HEK293 (cell line): Measurements from ENCODE around the gene AIFM1.

Source experiments
- BCL11B ChIP-seq: fragments of 450-650 bp; formaldehyde crosslinking; IDR thresholded peaks from 2 replicates; pipeline ENCODE4 v1.5.1; 2016; ENCODE audit warnings: low read depth, missing biosample characterization, missing genetic modification characterization
- HOXC10 ChIP-seq: sonication (generic); formaldehyde crosslinking; IDR thresholded peaks from 2 replicates; pipeline ENCODE4 v1.8.1; 2023; ENCODE audit warnings: mild to moderate bottlenecking, missing genetic modification reagents
- ZNF140 ChIP-seq: fragments of 450-650 bp; formaldehyde crosslinking; IDR thresholded peaks from 2 replicates; pipeline ENCODE4 v1.5.1; 2016; ENCODE audit warnings: missing biosample characterization, missing genetic modification characterization
- ZNF248 ChIP-seq: fragments of 450-650 bp; formaldehyde crosslinking; IDR thresholded peaks from 2 replicates; pipeline ENCODE4 v1.5.1; 2017; ENCODE audit warnings: missing biosample characterization, missing genetic modification characterization
- ZNF266 ChIP-seq: fragments of 450-650 bp; formaldehyde crosslinking; IDR thresholded peaks from 2 replicates; pipeline ENCODE4 v1.5.1; 2016; ENCODE audit warnings: missing biosample characterization, missing genetic modification characterization, low read depth
- ZNF37A ChIP-seq: fragments of 450-650 bp; IDR thresholded peaks from 2 replicates; pipeline ENCODE4 v1.5.1; 2018; ENCODE audit warnings: missing biosample characterization, missing genetic modification characterization
- ZNF404 ChIP-seq: fragments of 450-650 bp; formaldehyde crosslinking; IDR thresholded peaks from 2 replicates; pipeline ENCODE4 v1.5.1; 2017; ENCODE audit warnings: missing biosample characterization, missing genetic modification characterization
- ZNF48 ChIP-seq: fragments of 450-650 bp; formaldehyde crosslinking; IDR thresholded peaks from 2 replicates; pipeline ENCODE4 v1.5.1; 2016; ENCODE audit warnings: missing biosample characterization, missing genetic modification characterization
- ZNF555 ChIP-seq: fragments of 450-650 bp; formaldehyde crosslinking; conservative IDR thresholded peaks from 2 replicates; pipeline ENCODE4 v1.5.1; 2017; ENCODE audit warnings: missing biosample characterization, mild to moderate bottlenecking, missing genetic modification characterization, inconsistent platforms
- ZNF558 ChIP-seq: fragments of 450-650 bp; formaldehyde crosslinking; IDR thresholded peaks from 2 replicates; pipeline ENCODE4 v1.5.1; 2016; ENCODE audit warnings: missing biosample characterization, missing genetic modification characterization
- ZNF626 ChIP-seq: fragments of 450-650 bp; sonication (Bioruptor Pico); formaldehyde crosslinking; IDR thresholded peaks from 2 replicates; pipeline ENCODE4 v1.5.1; 2018; ENCODE audit warnings: missing biosample characterization, missing genetic modification characterization, inconsistent platforms
- ZNF76 ChIP-seq: fragments of 450-650 bp; formaldehyde crosslinking; IDR thresholded peaks from 2 replicates; pipeline ENCODE4; 2016; ENCODE audit warnings: low read depth, missing biosample characterization, missing genetic modification characterization, borderline replicate concordance
- TF ChIP-seq, protein P1 (sequence below): fragments of 450-650 bp; formaldehyde crosslinking; IDR thresholded peaks from 2 replicates; pipeline ENCODE4 v1.5.1; 2017; ENCODE audit warnings: missing biosample characterization, missing genetic modification characterization
- TF ChIP-seq, protein P2 (sequence below): fragments of 450-650 bp; formaldehyde crosslinking; IDR thresholded peaks from 2 replicates; pipeline ENCODE4 v1.5.1; 2016; ENCODE audit warnings: missing biosample characterization, missing genetic modification characterization
- TF ChIP-seq, protein P3 (sequence below): fragments of 450-650 bp; formaldehyde crosslinking; IDR thresholded peaks from 2 replicates; pipeline ENCODE4 v1.5.1; 2016; ENCODE audit warnings: missing biosample characterization, missing genetic modification characterization
- TF ChIP-seq, protein P4 (sequence below): fragments of 450-650 bp; formaldehyde crosslinking; conservative IDR thresholded peaks from 2 replicates; pipeline ENCODE4 v1.5.1; 2016; ENCODE audit warnings: low read depth, missing biosample characterization, missing genetic modification characterization
- TF ChIP-seq, protein P5 (sequence below): fragments of 450-650 bp; formaldehyde crosslinking; IDR thresholded peaks from 2 replicates; pipeline ENCODE4 v1.5.1; 2016; ENCODE audit warnings: missing biosample characterization, missing genetic modification characterization
- TF ChIP-seq, protein P6 (sequence below): fragments of 450-650 bp; formaldehyde crosslinking; IDR thresholded peaks from 2 replicates; pipeline ENCODE4 v1.5.1; 2016; ENCODE audit warnings: missing biosample characterization, missing genetic modification characterization
- TF ChIP-seq, protein P7 (sequence below): fragments of 450-650 bp; formaldehyde crosslinking; IDR thresholded peaks from 2 replicates; pipeline ENCODE4 v1.5.1; 2016; ENCODE audit warnings: missing biosample characterization, missing genetic modification characterization, borderline replicate concordance
- TF ChIP-seq, protein P8 (sequence below): fragments of 450-650 bp; formaldehyde crosslinking; IDR thresholded peaks from 2 replicates; pipeline ENCODE4; 2016; ENCODE audit warnings: missing biosample characterization, missing genetic modification characterization

Gene AIFM1

DNA sequence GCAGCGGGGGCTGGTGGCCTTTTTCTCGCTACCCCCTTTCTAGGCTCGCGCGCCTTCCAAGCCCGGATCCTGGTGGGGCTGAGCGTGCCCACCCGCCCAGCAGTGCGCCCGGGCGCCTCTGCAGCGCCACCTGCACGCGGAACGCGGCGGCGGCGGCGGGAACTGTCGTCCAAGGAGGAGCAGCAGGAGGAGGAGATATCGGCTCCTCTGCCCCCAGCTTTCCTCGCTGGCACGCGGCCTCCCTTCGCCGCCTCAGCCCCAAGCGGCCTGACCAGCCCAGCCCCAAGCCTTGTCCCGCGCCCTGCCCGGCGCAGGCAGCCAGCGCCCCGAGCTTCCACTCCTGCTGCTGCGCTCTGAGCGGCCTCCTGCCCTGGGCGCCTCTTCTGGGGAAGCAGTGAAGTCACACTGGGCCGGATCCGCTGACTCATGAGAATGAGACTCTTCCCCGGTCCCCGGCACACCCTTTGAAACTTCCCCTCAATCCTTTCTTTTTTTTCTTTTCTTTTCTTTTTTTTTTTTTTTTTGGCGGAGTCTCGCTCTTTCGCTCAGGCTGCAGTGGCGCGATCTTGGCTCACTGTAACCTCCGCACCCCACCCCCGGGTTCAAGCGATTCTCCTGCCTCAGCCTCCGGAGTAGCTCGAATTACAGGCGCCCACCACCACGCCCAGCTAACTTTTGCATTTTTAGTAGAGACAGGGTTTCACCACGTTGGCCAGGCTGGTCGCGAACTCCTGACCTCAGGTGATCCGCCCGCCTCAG is 44.7 kb downstream of the AIFM1 start (continued):
- TF ChIP-seq, protein P1, sequence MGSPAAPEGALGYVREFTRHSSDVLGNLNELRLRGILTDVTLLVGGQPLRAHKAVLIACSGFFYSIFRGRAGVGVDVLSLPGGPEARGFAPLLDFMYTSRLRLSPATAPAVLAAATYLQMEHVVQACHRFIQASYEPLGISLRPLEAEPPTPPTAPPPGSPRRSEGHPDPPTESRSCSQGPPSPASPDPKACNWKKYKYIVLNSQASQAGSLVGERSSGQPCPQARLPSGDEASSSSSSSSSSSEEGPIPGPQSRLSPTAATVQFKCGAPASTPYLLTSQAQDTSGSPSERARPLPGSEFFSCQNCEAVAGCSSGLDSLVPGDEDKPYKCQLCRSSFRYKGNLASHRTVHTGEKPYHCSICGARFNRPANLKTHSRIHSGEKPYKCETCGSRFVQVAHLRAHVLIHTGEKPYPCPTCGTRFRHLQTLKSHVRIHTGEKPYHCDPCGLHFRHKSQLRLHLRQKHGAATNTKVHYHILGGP: no peak
- TF ChIP-seq ZNF76 (tag by site-specific recombination) (no peak), ZNF555 (tag by site-specific recombination) (no peak), ZNF140 (tag by site-specific recombination) (no peak), BCL11B (tag by site-specific recombination) (no peak), ZNF404 (tag by site-specific recombination) (no peak), ZNF248 (no peak), ZNF48 (tag by site-specific recombination) (no peak), ZNF37A (tag by site-specific recombination) (no peak), HOXC10 (CRISPR knock-in tag) (no peak), ZNF626 (tag by site-specific recombination) (no peak), ZNF266 (no peak), ZNF558 (no peak)
- TF ChIP-seq, protein P2, sequence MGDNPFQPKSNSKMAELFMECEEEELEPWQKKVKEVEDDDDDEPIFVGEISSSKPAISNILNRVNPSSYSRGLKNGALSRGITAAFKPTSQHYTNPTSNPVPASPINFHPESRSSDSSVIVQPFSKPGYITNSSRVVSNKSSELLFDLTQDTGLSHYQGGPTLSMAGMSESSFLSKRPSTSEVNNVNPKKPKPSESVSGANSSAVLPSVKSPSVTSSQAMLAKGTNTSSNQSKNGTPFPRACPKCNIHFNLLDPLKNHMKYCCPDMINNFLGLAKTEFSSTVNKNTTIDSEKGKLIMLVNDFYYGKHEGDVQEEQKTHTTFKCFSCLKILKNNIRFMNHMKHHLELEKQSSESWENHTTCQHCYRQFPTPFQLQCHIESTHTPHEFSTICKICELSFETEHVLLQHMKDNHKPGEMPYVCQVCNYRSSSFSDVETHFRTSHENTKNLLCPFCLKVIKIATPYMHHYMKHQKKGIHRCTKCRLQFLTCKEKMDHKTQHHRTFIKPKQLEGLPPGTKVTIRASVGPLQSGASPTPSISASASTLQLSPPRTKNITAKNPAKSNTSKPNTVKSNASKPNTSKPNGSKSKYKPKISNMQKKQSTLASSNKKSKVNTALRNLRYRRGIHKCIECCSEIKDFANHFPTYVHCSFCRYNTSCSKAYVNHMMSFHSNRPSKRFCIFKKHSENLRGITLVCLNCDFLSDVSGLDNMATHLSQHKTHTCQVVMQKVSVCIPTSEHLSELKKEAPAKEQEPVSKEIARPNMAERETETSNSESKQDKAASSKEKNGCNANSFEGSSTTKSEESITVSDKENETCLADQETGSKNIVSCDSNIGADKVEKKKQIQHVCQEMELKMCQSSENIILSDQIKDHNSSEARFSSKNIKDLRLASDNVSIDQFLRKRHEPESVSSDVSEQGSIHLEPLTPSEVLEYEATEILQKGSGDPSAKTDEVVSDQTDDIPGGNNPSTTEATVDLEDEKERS (tag by site-specific recombination): no peak
- TF ChIP-seq, protein P3, sequence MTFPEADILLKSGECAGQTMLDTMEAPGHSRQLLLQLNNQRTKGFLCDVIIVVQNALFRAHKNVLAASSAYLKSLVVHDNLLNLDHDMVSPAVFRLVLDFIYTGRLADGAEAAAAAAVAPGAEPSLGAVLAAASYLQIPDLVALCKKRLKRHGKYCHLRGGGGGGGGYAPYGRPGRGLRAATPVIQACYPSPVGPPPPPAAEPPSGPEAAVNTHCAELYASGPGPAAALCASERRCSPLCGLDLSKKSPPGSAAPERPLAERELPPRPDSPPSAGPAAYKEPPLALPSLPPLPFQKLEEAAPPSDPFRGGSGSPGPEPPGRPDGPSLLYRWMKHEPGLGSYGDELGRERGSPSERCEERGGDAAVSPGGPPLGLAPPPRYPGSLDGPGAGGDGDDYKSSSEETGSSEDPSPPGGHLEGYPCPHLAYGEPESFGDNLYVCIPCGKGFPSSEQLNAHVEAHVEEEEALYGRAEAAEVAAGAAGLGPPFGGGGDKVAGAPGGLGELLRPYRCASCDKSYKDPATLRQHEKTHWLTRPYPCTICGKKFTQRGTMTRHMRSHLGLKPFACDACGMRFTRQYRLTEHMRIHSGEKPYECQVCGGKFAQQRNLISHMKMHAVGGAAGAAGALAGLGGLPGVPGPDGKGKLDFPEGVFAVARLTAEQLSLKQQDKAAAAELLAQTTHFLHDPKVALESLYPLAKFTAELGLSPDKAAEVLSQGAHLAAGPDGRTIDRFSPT (tag by site-specific recombination): no peak
- TF ChIP-seq, protein P4, sequence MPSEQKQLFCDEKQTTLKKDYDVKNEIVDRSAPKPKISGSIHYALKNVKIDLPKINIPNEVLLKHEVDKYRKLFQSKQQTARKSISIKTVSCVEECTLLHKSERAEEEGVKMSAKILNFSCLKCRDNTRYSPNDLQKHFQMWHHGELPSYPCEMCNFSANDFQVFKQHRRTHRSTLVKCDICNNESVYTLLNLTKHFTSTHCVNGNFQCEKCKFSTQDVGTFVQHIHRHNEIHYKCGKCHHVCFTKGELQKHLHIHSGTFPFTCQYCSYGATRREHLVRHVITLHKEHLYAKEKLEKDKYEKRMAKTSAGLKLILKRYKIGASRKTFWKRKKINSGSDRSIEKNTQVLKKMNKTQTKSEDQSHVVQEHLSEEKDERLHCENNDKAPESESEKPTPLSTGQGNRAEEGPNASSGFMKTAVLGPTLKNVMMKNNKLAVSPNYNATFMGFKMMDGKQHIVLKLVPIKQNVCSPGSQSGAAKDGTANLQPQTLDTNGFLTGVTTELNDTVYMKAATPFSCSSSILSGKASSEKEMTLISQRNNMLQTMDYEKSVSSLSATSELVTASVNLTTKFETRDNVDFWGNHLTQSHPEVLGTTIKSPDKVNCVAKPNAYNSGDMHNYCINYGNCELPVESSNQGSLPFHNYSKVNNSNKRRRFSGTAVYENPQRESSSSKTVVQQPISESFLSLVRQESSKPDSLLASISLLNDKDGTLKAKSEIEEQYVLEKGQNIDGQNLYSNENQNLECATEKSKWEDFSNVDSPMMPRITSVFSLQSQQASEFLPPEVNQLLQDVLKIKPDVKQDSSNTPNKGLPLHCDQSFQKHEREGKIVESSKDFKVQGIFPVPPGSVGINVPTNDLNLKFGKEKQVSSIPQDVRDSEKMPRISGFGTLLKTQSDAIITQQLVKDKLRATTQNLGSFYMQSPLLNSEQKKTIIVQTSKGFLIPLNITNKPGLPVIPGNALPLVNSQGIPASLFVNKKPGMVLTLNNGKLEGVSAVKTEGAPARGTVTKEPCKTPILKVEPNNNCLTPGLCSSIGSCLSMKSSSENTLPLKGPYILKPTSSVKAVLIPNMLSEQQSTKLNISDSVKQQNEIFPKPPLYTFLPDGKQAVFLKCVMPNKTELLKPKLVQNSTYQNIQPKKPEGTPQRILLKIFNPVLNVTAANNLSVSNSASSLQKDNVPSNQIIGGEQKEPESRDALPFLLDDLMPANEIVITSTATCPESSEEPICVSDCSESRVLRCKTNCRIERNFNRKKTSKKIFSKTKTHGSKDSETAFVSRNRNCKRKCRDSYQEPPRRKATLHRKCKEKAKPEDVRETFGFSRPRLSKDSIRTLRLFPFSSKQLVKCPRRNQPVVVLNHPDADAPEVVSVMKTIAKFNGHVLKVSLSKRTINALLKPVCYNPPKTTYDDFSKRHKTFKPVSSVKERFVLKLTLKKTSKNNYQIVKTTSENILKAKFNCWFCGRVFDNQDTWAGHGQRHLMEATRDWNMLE: no peak
- TF ChIP-seq, protein P5, sequence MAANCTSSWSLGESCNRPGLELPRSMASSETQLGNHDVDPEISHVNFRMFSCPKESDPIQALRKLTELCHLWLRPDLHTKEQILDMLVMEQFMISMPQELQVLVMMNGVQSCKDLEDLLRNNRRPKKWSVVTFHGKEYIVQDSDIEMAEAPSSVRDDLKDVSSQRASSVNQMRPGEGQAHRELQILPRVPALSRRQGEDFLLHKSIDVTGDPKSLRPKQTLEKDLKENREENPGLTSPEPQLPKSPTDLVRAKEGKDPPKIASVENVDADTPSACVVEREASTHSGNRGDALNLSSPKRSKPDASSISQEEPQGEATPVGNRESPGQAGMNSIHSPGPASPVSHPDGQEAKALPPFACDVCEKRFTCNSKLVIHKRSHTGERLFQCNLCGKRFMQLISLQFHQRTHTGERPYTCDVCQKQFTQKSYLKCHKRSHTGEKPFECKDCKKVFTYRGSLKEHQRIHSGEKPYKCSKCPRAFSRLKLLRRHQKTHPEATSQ (tag by site-specific recombination): no peak
- TF ChIP-seq, protein P6, sequence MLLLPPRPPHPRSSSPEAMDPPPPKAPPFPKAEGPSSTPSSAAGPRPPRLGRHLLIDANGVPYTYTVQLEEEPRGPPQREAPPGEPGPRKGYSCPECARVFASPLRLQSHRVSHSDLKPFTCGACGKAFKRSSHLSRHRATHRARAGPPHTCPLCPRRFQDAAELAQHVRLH (tag by site-specific recombination): no peak
- TF ChIP-seq, protein P7, sequence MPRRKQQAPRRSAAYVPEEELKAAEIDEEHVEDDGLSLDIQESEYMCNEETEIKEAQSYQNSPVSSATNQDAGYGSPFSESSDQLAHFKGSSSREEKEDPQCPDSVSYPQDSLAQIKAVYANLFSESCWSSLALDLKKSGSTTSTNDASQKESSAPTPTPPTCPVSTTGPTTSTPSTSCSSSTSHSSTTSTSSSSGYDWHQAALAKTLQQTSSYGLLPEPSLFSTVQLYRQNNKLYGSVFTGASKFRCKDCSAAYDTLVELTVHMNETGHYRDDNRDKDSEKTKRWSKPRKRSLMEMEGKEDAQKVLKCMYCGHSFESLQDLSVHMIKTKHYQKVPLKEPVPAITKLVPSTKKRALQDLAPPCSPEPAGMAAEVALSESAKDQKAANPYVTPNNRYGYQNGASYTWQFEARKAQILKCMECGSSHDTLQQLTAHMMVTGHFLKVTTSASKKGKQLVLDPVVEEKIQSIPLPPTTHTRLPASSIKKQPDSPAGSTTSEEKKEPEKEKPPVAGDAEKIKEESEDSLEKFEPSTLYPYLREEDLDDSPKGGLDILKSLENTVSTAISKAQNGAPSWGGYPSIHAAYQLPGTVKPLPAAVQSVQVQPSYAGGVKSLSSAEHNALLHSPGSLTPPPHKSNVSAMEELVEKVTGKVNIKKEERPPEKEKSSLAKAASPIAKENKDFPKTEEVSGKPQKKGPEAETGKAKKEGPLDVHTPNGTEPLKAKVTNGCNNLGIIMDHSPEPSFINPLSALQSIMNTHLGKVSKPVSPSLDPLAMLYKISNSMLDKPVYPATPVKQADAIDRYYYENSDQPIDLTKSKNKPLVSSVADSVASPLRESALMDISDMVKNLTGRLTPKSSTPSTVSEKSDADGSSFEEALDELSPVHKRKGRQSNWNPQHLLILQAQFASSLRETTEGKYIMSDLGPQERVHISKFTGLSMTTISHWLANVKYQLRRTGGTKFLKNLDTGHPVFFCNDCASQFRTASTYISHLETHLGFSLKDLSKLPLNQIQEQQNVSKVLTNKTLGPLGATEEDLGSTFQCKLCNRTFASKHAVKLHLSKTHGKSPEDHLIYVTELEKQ (tag by site-specific recombination): no peak
- TF ChIP-seq, protein P8, sequence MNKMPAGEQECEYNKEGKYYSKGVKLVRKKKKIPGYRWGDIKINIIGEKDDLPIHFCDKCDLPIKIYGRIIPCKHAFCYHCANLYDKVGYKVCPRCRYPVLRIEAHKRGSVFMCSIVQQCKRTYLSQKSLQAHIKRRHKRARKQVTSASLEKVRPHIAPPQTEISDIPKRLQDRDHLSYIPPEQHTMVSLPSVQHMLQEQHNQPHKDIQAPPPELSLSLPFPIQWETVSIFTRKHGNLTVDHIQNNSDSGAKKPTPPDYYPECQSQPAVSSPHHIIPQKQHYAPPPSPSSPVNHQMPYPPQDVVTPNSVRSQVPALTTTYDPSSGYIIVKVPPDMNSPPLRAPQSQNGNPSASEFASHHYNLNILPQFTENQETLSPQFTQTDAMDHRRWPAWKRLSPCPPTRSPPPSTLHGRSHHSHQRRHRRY (tag by site-specific recombination): no peak
